Fibroblast of lung (primary cell): ENCODE results near the gene CFAP299. TPM values are rescaled to one million over a fixed set of nuclear protein-coding genes. Genes with fewer than 3 reads are reported as not detected.

ENCODE experiments used
- DNase-seq, 2 donors: peaks; one replicate each; pipeline versions ENCODE4 v3.0.0 to v3.0.0-alpha.2; 2010; ENCODE audit warnings: low read depth in 2 of 2
- H2AFZ ChIP-seq: 2 replicates; pipeline ENCODE4 v1.5.1; 2012; ENCODE audit warnings: low read length, control low read depth, inconsistent platforms
- H3K27ac ChIP-seq: 2 replicates; pipeline ENCODE4 v1.5.1; 2011; ENCODE audit warnings: low read length, control low read depth; ENCODE audit not compliant: insufficient read depth
- H3K27me3 ChIP-seq: 2 replicates; pipeline ENCODE4 v1.5.1; 2011; ENCODE audit warnings: mild to moderate bottlenecking, low read length; ENCODE audit not compliant: control insufficient read depth, insufficient read depth
- H3K36me3 ChIP-seq: 2 replicates; pipeline ENCODE4 v1.5.1; 2011; ENCODE audit warnings: low read length; ENCODE audit not compliant: control insufficient read depth, insufficient read depth
- H3K4me1 ChIP-seq: 2 replicates; pipeline ENCODE4 v1.5.1; 2011; ENCODE audit warnings: low read length; ENCODE audit not compliant: control insufficient read depth, insufficient read depth; ENCODE audit errors: extremely low read depth
- H3K4me2 ChIP-seq: 2 replicates; pipeline ENCODE4 v1.5.1; 2011; ENCODE audit warnings: low read length, control low read depth; ENCODE audit not compliant: insufficient read depth; ENCODE audit errors: extremely low read depth
- H3K4me3 ChIP-seq, 4 experiments: fragments of 200-600 bp in 1 of 4; sonication (generic) in 1 of 4; replicated peaks in 1 of 4; 2 replicates each; pipeline ENCODE4 v1.5.1; 2011 to 2016; ENCODE audit warnings: low read length in 4 of 4, low read depth in 3 of 4, mild to moderate bottlenecking in 3 of 4, control low read depth in 2 of 4, inconsistent platforms in 1 of 4, mixed read lengths in 1 of 4; ENCODE audit not compliant: insufficient read depth in 1 of 4; ENCODE audit errors: control extremely low read depth in 1 of 4
- H3K79me2 ChIP-seq: 2 replicates; pipeline ENCODE4 v1.5.1; 2012; ENCODE audit warnings: mild to moderate bottlenecking, low read length, inconsistent platforms; ENCODE audit not compliant: control insufficient read depth, insufficient read depth
- H3K9ac ChIP-seq: 2 replicates; pipeline ENCODE4 v1.5.1; 2011; ENCODE audit warnings: mild to moderate bottlenecking, low read length, control low read depth; ENCODE audit not compliant: insufficient read depth
- H3K9me3 ChIP-seq: 2 replicates; pipeline ENCODE4 v1.5.1; 2012; ENCODE audit warnings: low read depth, low read length; ENCODE audit not compliant: control insufficient read depth, insufficient read depth
- H4K20me1 ChIP-seq: 2 replicates; pipeline ENCODE4 v1.5.1; 2011; ENCODE audit warnings: low read length; ENCODE audit not compliant: control insufficient read depth, insufficient read depth; ENCODE audit errors: extremely low read depth
- EZH2 ChIP-seq: IDR thresholded peaks from 2 replicates; pipeline ENCODE4 v1.5.1; 2012; ENCODE audit warnings: low read length, control low read depth, mild to moderate bottlenecking; ENCODE audit errors: missing control alignments
- polyA plus RNA-seq, 2 donors: library from polyadenylated mRNA; depleted of rRNA in 1 of 2; stranded (reverse) in 1 of 2; unstranded in 1 of 2; fragments of >200 nt; gene quantifications; 2 replicates each; pipeline ENCODE4 v1.2.1, GENCODE V29; 2011 to 2012; ENCODE audit warnings: missing spikeins in 1 of 2
- total RNA-seq: library from RNA; depleted of rRNA; stranded (reverse); fragments of >200 nt; gene quantifications from 2 replicates; pipeline ENCODE4 v1.2.1, GENCODE V29; 2014
- TF ChIP-seq, protein P1 (sequence below), 2 donors: IDR thresholded peaks in 1 of 2; conservative IDR thresholded peaks in 1 of 2; 1 replicate in 1 of 2; 2 replicates in 1 of 2; pipeline ENCODE4 v1.5.1; 2011 to 2012; ENCODE audit warnings: low read length in 2 of 2, control low read depth in 1 of 2, inconsistent platforms in 1 of 2, low read depth in 1 of 2, mild to moderate bottlenecking in 1 of 2

Gene CFAP299
- total and polyA plus RNA-seq, 2 donors (not counting 1 experiment from before 2014, with no cell fraction given) = 0.79 to 16.2 TPM

DNA sequence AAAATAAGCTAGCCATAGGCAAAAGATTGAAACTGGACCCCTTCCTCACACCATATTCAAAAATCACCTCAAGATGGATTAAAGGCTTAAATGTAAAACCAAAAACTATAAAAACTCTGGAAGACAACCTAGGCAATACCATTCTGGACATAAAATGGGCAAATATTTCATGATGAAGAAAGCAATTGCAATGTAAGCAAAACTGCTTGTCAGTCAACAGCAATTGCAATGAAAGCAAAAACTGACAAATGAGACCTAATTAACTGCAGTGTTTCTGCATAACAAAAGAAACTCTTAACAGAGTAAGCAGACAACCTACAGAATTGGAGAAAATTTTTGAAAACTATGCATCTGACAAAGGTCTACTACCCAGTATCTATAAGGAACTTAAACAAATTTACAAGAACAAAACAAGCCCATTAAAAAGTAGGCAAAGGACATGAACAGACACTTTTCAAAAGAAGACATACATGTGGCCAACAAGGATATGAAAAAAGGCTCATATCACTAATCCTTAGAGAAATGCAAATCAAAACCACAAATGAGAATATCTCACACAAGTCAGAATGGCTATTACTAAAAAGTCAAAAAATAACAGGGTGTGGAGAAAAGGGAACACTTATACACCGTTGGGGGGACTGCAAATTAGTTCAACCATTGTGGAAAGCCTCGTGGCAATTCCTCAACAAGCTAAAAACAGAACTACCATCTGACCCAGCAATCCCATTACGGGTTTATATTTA is 46.7 kb downstream of the CFAP299 start:
- Histone ChIP-seq H3K4me3 (no peak overlapping the region), H3K79me2 (no peaks in the 10 kb centered on the region), H3K9ac (no peak overlapping the region), H3K27me3 (no peaks in the 10 kb centered on the region), H3K9me3 (no peaks in the 10 kb centered on the region), H3K36me3 (no peaks in the 10 kb centered on the region), H3K4me2 (no peak overlapping the region), H3K27ac (no peak overlapping the region), H4K20me1 (no peaks in the 10 kb centered on the region), H3K4me1 (no peaks in the 10 kb centered on the region), H2AFZ (no peak overlapping the region)
- TF ChIP-seq, protein P1, sequence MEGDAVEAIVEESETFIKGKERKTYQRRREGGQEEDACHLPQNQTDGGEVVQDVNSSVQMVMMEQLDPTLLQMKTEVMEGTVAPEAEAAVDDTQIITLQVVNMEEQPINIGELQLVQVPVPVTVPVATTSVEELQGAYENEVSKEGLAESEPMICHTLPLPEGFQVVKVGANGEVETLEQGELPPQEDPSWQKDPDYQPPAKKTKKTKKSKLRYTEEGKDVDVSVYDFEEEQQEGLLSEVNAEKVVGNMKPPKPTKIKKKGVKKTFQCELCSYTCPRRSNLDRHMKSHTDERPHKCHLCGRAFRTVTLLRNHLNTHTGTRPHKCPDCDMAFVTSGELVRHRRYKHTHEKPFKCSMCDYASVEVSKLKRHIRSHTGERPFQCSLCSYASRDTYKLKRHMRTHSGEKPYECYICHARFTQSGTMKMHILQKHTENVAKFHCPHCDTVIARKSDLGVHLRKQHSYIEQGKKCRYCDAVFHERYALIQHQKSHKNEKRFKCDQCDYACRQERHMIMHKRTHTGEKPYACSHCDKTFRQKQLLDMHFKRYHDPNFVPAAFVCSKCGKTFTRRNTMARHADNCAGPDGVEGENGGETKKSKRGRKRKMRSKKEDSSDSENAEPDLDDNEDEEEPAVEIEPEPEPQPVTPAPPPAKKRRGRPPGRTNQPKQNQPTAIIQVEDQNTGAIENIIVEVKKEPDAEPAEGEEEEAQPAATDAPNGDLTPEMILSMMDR (conservative IDR thresholded peaks at IDR 0.05 in 1 of 2, IDR thresholded peaks at IDR 0.05 in 1 of 2; ENCODE audit: low read depth in 1 of 2, low read length in 2 of 2) = no peak
- no peak for TF ChIP-seq EZH2
- DNase-seq = no peak

- Histone ChIP-seq H3K4me2 (no peak overlapping the region), H3K4me1 (no peaks in the 10 kb centered on the region), H3K27ac (no peak overlapping the region), H3K4me3 (no peak overlapping the region), H3K36me3 (no peaks in the 10 kb centered on the region), H3K79me2 (no peaks in the 10 kb centered on the region), H2AFZ (no peak overlapping the region), H3K27me3 (no peaks in the 10 kb centered on the region), H3K9me3 (no peaks in the 10 kb centered on the region), H4K20me1 (no peaks in the 10 kb centered on the region), H3K9ac (no peak overlapping the region)
- no peak for DNase-seq
- TF ChIP-seq EZH2 = no peak
- TF ChIP-seq, protein P1 (conservative IDR thresholded peaks at IDR 0.05 in 1 of 2, IDR thresholded peaks at IDR 0.05 in 1 of 2; ENCODE audit: low read depth in 1 of 2, low read length in 2 of 2) = no peak
Observed at GRCh38 chr4:80385397-80386280, 50.1 kb downstream of the CFAP299 start.

DNA sequence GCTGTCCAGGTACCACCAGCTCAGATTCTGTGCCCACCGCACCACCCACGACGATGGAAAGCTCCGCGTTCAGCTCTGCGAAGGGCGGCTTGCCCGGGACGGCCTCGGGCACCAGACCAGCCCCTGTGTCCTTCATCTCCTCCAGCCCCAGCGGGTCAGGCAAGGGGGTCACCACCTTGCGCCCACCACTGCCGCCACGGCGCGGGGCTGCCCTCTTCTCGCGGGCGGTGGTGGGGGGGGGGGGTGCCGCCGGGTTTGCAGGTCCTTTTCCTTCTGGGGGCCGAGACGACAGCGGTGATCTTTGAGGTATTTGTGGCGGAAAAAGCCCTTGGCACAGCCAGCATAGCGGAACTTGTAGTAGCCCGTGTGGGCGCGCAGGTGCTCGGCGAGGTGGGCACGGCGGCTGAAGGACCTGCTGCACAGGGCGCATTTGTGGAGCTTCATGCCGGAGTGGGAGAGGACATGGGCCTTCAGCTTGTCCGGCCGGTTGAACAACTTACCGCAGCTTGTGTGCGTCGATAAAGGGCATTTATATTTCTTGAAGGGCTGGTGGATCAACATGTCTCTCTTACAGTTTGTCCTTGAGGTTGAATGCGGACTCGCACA is 50.9 kb downstream of the CFAP299 start:
- H3K79me2 ChIP-seq = no peaks in the 10 kb centered on the region
- no peak for DNase-seq
- no peak overlapping the region for H3K4me3 ChIP-seq
- no peaks in the 10 kb centered on the region for H3K4me1 ChIP-seq
- no peak for TF ChIP-seq EZH2
- TF ChIP-seq, protein P1 (conservative IDR thresholded peaks at IDR 0.05 in 1 of 2, IDR thresholded peaks at IDR 0.05 in 1 of 2; ENCODE audit: low read depth in 1 of 2, low read length in 2 of 2) = no peak
- H3K27ac ChIP-seq = no peak overlapping the region
- H3K4me2 ChIP-seq = no peak overlapping the region
- no peaks in the 10 kb centered on the region for H4K20me1 ChIP-seq
- no peak overlapping the region for H2AFZ ChIP-seq
- no peaks in the 10 kb centered on the region for H3K36me3 ChIP-seq
- H3K27me3 ChIP-seq = no peaks in the 10 kb centered on the region
- no peak overlapping the region for H3K9ac ChIP-seq
- no peaks in the 10 kb centered on the region for H3K9me3 ChIP-seq
